H9 (cell line): ENCODE results near the gene SLC6A19. TPM values are rescaled to one million over a fixed set of nuclear protein-coding genes. Genes with fewer than 3 reads are reported as not detected.

Experiments used
- DNase-seq: peaks from one replicate; pipeline ENCODE4 v3.0.0-alpha.2; 2017
- H2AFZ ChIP-seq: one replicate; pipeline ENCODE4 v1.6.1; 2013; ENCODE audit warnings: mild to moderate bottlenecking, low read length, control low read depth, moderate library complexity
- H2AK5ac ChIP-seq: 2 replicates; pipeline ENCODE4 v1.6.1; 2013; ENCODE audit warnings: low read length, control low read depth, mixed read lengths; ENCODE audit not compliant: insufficient read length
- H2BK120ac ChIP-seq: one replicate; pipeline ENCODE4 v1.6.1; 2013; ENCODE audit warnings: low read depth, mild to moderate bottlenecking, low read length, control low read depth, inconsistent platforms; ENCODE audit not compliant: poor library complexity, severe bottlenecking
- H2BK12ac ChIP-seq: 2 replicates; pipeline ENCODE4 v1.6.1; 2013; ENCODE audit warnings: low read length, control low read depth, mixed read lengths, low read depth; ENCODE audit not compliant: insufficient read length
- H2BK15ac ChIP-seq: 2 replicates; pipeline ENCODE4 v1.6.1; 2013; ENCODE audit warnings: low read depth, low read length, control low read depth
- H2BK20ac ChIP-seq: one replicate; pipeline ENCODE4 v1.6.1; 2013; ENCODE audit warnings: low read depth, mild to moderate bottlenecking, low read length, control low read depth, inconsistent platforms; ENCODE audit not compliant: poor library complexity, severe bottlenecking
- H2BK5ac ChIP-seq: 2 replicates; pipeline ENCODE4 v1.6.1; 2013; ENCODE audit warnings: low read length, control low read depth, mixed read lengths; ENCODE audit not compliant: insufficient read length
- H3K14ac ChIP-seq: 2 replicates; pipeline ENCODE4 v1.6.1; 2013; ENCODE audit warnings: low read length, control low read depth; ENCODE audit not compliant: insufficient read depth
- H3K18ac ChIP-seq: 2 replicates; pipeline ENCODE4 v1.6.1; 2013; ENCODE audit warnings: low read depth, mild to moderate bottlenecking, mixed read lengths, low read length, control low read depth; ENCODE audit not compliant: insufficient read length
- H3K23ac ChIP-seq: 2 replicates; pipeline ENCODE4 v1.6.1; 2013; ENCODE audit warnings: low read length, control low read depth, mixed read lengths, low read depth; ENCODE audit not compliant: insufficient read length
- H3K23me2 ChIP-seq: 2 replicates; pipeline ENCODE4 v1.6.1; 2013; ENCODE audit warnings: low read depth, mild to moderate bottlenecking, mixed read lengths, low read length, control low read depth; ENCODE audit not compliant: insufficient read length, poor library complexity, severe bottlenecking
- H3K27ac ChIP-seq: 2 replicates; pipeline ENCODE4 v1.5.1; 2013; ENCODE audit warnings: low read length, control low read depth, mixed read lengths, low read depth; ENCODE audit not compliant: insufficient read length
- H3K27me3 ChIP-seq: 2 replicates; pipeline ENCODE4 v1.6.1; 2013; ENCODE audit warnings: low read length, control low read depth, inconsistent platforms; ENCODE audit not compliant: insufficient read depth
- H3K4ac ChIP-seq: 2 replicates; pipeline ENCODE4 v1.6.1; 2013; ENCODE audit warnings: low read depth, mild to moderate bottlenecking, control low read depth, inconsistent platforms, low read length, moderate library complexity
- H3K4me1 ChIP-seq: 2 replicates; pipeline ENCODE4 v1.6.1; 2013; ENCODE audit warnings: low read length, control low read depth, inconsistent platforms; ENCODE audit not compliant: insufficient read depth
- H3K4me2 ChIP-seq: 2 replicates; pipeline ENCODE4 v1.6.1; 2013; ENCODE audit warnings: low read length, control low read depth, mixed read lengths; ENCODE audit not compliant: insufficient read length, insufficient read depth
- H3K56ac ChIP-seq: 2 replicates; pipeline ENCODE4 v1.6.1; 2013; ENCODE audit warnings: low read depth, mild to moderate bottlenecking, mixed read lengths, low read length, control low read depth; ENCODE audit not compliant: insufficient read length
- H3K79me1 ChIP-seq: 2 replicates; pipeline ENCODE4 v1.6.1; 2013; ENCODE audit warnings: low read depth, mild to moderate bottlenecking, moderate library complexity, low read length, control low read depth, inconsistent platforms; ENCODE audit not compliant: insufficient read depth, poor library complexity, severe bottlenecking
- H3K79me2 ChIP-seq: 2 replicates; pipeline ENCODE4 v1.6.1; 2013; ENCODE audit warnings: low read length, control low read depth, inconsistent platforms; ENCODE audit not compliant: insufficient read depth
- H3K9ac ChIP-seq: 2 replicates; pipeline ENCODE4 v1.6.1; 2013; ENCODE audit warnings: low read length, control low read depth, mixed read lengths; ENCODE audit not compliant: insufficient read length; ENCODE audit errors: extremely low read depth
- H3K9me3 ChIP-seq: one replicate; pipeline ENCODE4 v1.6.1; 2013; ENCODE audit warnings: low read depth, low read length, inconsistent platforms; ENCODE audit not compliant: control insufficient read depth
- H3T11ph ChIP-seq: one replicate; pipeline ENCODE4 v1.6.1; 2013; ENCODE audit warnings: mild to moderate bottlenecking, low read length, control low read depth, inconsistent platforms
- H4K20me1 ChIP-seq: one replicate; pipeline ENCODE4 v1.6.1; 2013; ENCODE audit not compliant: control insufficient read depth, insufficient read length, insufficient read depth
- H4K5ac ChIP-seq: 2 replicates; pipeline ENCODE4 v1.6.1; 2013; ENCODE audit warnings: low read depth, mild to moderate bottlenecking, mixed read lengths, low read length, control low read depth; ENCODE audit not compliant: insufficient read length
- H4K8ac ChIP-seq: replicated peaks from 2 replicates; pipeline ENCODE4 v1.6.1; 2013; ENCODE audit warnings: low read length, control low read depth, mixed read lengths, low read depth; ENCODE audit not compliant: insufficient read length
- H4K91ac ChIP-seq: 2 replicates; pipeline ENCODE4 v1.6.1; 2013; ENCODE audit warnings: low read depth, mild to moderate bottlenecking, moderate library complexity, mixed read lengths, low read length, control low read depth; ENCODE audit not compliant: insufficient read length
- H3K27ac Mint-ChIP-seq, 3 experiments: 2 replicates in 2 of 3; 3 replicates in 1 of 3; pipeline ENCODE4 v1.8.0; 2020 to 2021; ENCODE audit warnings: mixed read lengths in 3 of 3, mild to moderate bottlenecking in 1 of 3, moderate library complexity in 1 of 3
- H3K27me3 Mint-ChIP-seq: 2 replicates; pipeline ENCODE4 v1.8.0; 2021; ENCODE audit warnings: low read depth, mild to moderate bottlenecking, moderate library complexity, mixed read lengths
- H3K36me3 Mint-ChIP-seq, 3 experiments: 2 replicates in 2 of 3; 3 replicates in 1 of 3; pipeline ENCODE4 v1.8.0; 2020 to 2021; ENCODE audit warnings: low read depth in 3 of 3, mixed read lengths in 3 of 3; ENCODE audit not compliant: insufficient read depth in 1 of 3
- H3K4me1 Mint-ChIP-seq, 2 experiments: 2 replicates each; pipeline ENCODE4 v1.8.0; 2020; ENCODE audit warnings: mixed read lengths in 2 of 2
- H3K4me3 Mint-ChIP-seq, 2 experiments: 2 replicates in 1 of 2; 3 replicates in 1 of 2; pipeline ENCODE4 v1.8.0; 2020 to 2021; ENCODE audit warnings: mild to moderate bottlenecking in 2 of 2, mixed read lengths in 2 of 2, moderate library complexity in 1 of 2
- H3K9me3 Mint-ChIP-seq, 2 experiments: 2 replicates in 1 of 2; 3 replicates in 1 of 2; pipeline ENCODE4 v1.8.0; 2020; ENCODE audit warnings: mild to moderate bottlenecking in 2 of 2, mixed read lengths in 2 of 2, moderate library complexity in 1 of 2
- WGBS: extraction: QIAGEN DNeasy Blood & Tissue Kit; methylation state at CpG from one replicate; pipeline ENCODE4 v1.1.7; 2013; ENCODE audit warnings: missing lambda C conversion rate, low lambda C conversion rate, mixed read lengths; ENCODE audit not compliant: insufficient read length; ENCODE audit errors: extremely low coverage; 5-methylcytosine and 5-hydroxymethylcytosine counted together
- total RNA-seq: library from RNA; stranded (reverse); gene quantifications from 2 replicates; pipeline ENCODE4 v1.2.1, GENCODE V29; 2021
- TF ChIP-seq, protein P1 (sequence below): fragments of 200-600 bp; sonication (generic); conservative IDR thresholded peaks from 3 replicates; pipeline ENCODE4 v1.8.0; 2021; ENCODE audit warnings: antibody characterized with exemption, mild to moderate bottlenecking

SLC6A19 gene
- total RNA-seq, 1 experiment from 2014 or later = not detected

DNA sequence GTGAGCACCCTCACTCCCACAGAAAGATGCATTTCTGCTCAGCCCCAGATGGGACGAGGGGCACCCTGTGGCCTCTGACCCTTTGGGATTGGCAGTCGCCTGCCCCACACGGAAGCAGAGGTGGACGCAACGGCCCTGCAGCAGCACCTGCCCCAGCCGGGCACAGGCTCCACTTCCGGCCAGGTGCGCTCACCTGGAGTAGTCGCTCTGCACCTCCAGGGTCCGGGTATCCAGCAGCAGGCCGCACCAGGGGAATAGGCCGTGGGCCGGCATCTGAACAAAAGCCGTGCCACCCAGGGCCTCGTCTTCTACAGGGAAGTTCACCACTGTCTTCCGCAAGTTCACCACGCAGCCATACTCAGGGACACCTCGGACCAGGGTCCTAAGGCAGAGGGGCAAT is 62.8 kb downstream of the SLC6A19 start:
- no CpG with 5 or more reads among the region's 18 CpGs for WGBS
- H3K27ac Mint-ChIP-seq = no peak overlapping the region

More for the DNA sequence above, 62.8 kb downstream of the SLC6A19 start:
- Histone ChIP-seq H2BK120ac (no peak overlapping the region), H2AK5ac (no peak overlapping the region), H2BK5ac (no peak overlapping the region), H3K79me2 (no peaks in the 10 kb centered on the region), H3K9ac (no peak overlapping the region), H4K5ac (no peak overlapping the region), H3K56ac (no peak overlapping the region), H3K18ac (no peak overlapping the region), H3K23me2 (no peaks in the 10 kb centered on the region), H3K4ac (no peak overlapping the region), H3K14ac (no peak overlapping the region), H3K9me3 (peaks cover 18% of the 10 kb centered on the region), H4K20me1 (no peaks in the 10 kb centered on the region), H3K79me1 (no peaks in the 10 kb centered on the region), H2BK15ac (no peak overlapping the region), H4K91ac (no peak overlapping the region), H2AFZ (no peak overlapping the region), H2BK20ac (no peak overlapping the region), H4K8ac (no peak overlapping the region), H3K4me2 (no peak overlapping the region), H3K23ac (no peak overlapping the region), H3K27ac (no peak overlapping the region), H2BK12ac (no peak overlapping the region), H3K4me1 (no peaks in the 10 kb centered on the region), H3T11ph (no peak overlapping the region), H3K27me3 (no peaks in the 10 kb centered on the region)
- Mint-ChIP-seq H3K4me1 (no peaks in the 10 kb centered on the region), H3K27me3 (no peaks in the 10 kb centered on the region), H3K4me3 (no peak overlapping the region), H3K36me3 (peaks cover 16 to 20% (median 17%) of the 10 kb centered on the region in 3 experiments; a peak in 6 of 7 replicates), H3K9me3 (no peaks in the 10 kb centered on the region)
- no peak for DNase-seq
- TF ChIP-seq, protein P1, sequence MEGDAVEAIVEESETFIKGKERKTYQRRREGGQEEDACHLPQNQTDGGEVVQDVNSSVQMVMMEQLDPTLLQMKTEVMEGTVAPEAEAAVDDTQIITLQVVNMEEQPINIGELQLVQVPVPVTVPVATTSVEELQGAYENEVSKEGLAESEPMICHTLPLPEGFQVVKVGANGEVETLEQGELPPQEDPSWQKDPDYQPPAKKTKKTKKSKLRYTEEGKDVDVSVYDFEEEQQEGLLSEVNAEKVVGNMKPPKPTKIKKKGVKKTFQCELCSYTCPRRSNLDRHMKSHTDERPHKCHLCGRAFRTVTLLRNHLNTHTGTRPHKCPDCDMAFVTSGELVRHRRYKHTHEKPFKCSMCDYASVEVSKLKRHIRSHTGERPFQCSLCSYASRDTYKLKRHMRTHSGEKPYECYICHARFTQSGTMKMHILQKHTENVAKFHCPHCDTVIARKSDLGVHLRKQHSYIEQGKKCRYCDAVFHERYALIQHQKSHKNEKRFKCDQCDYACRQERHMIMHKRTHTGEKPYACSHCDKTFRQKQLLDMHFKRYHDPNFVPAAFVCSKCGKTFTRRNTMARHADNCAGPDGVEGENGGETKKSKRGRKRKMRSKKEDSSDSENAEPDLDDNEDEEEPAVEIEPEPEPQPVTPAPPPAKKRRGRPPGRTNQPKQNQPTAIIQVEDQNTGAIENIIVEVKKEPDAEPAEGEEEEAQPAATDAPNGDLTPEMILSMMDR = no peak
